Heart left ventricle (tissue), 13 donors: Measurements from ENCODE around the gene RET.

Experiments used
- POLR2A ChIP-seq, 2 donors: fragments of 450-650 bp; IDR thresholded peaks; one replicate each; pipeline ENCODE4 v1.6.1; 2017; ENCODE audit warnings: antibody characterized with exemption in 2 of 2, mild to moderate bottlenecking in 2 of 2, moderate library complexity in 2 of 2
- TF ChIP-seq, protein P1 (sequence below), 12 donors: fragments of 200-600 bp; sonication (generic) in 4 of 12; IDR thresholded peaks; one replicate each; pipeline versions ENCODE4 v1.5.0 to v1.8.0; 2018 to 2022; ENCODE audit warnings: antibody characterized with exemption in 12 of 12, mild to moderate bottlenecking in 5 of 12
- donor health status: ischemic (EF 13 %, LVEDD 7.1; RV severe dilation, severe dysfunction).
- donor health status: DM: no; HTN: yes; CAD: no.
- donor health status: DM: no; HTN: no; CAD: no.
- donor health status: ischemic (EF 25% LVEDD 6.9; RV normal size, moderate dysfunction).
- donor health status: ischemic (EF 25% LVEDD 5.7; RV mildly dilated, moderate dysfunction).
- donor health status: ischemic (EF 35%, LVEDD 5.7; RV mildly dilated, moderate dysfunction).
- donor health status: nonischemic (EF 11% LVEDD 7.7; RV severe dilation, severe dysfunction).
- donor health status: DM: yes; HTN: yes; CAD: no.
- donor health status: PGD.
- donor health status: ischemic (EF 29% LVEDD 5.4; RV normal size, mild dysfunction).
- donor health status: nonischemic (EF 23%, LVEDD 6.1; RV moderate dilation, normal function).

DNA sequence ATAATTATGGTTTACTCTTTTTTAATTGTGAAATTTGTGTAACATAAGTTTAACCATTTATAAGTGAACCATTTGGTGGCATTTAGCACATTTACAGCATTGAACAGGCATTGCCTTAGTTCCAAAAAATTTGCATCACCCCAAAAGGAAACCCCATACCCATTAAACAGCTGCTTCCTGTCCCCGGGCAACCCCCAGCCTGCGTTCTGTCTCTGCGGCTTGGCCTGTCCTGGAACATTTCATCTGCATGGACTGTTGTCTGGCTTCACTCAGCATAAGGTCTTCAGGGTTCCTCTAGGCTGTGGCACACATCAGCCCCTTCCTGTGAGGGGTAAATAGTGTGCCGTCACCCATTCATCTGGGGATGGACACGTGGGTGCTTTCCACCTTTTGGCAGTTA lies 6.9 kb downstream of the RET start:
- TF ChIP-seq, protein P1, sequence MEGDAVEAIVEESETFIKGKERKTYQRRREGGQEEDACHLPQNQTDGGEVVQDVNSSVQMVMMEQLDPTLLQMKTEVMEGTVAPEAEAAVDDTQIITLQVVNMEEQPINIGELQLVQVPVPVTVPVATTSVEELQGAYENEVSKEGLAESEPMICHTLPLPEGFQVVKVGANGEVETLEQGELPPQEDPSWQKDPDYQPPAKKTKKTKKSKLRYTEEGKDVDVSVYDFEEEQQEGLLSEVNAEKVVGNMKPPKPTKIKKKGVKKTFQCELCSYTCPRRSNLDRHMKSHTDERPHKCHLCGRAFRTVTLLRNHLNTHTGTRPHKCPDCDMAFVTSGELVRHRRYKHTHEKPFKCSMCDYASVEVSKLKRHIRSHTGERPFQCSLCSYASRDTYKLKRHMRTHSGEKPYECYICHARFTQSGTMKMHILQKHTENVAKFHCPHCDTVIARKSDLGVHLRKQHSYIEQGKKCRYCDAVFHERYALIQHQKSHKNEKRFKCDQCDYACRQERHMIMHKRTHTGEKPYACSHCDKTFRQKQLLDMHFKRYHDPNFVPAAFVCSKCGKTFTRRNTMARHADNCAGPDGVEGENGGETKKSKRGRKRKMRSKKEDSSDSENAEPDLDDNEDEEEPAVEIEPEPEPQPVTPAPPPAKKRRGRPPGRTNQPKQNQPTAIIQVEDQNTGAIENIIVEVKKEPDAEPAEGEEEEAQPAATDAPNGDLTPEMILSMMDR (IDR thresholded peaks at IDR 0.05), result no peak
- no peak for TF ChIP-seq POLR2A (IDR thresholded peaks at IDR 0.05)
